Measurements from ENCODE around the gene SERAC1. TPM values are rescaled to one million over a fixed set of nuclear protein-coding genes. Genes with fewer than 3 reads are reported as not detected.

SERAC1 gene
- total and polyA plus RNA-seq, 2 of the 4 experiments (the other 2 are of a cell fraction) = 7.7 to 15.6 TPM

DNA sequence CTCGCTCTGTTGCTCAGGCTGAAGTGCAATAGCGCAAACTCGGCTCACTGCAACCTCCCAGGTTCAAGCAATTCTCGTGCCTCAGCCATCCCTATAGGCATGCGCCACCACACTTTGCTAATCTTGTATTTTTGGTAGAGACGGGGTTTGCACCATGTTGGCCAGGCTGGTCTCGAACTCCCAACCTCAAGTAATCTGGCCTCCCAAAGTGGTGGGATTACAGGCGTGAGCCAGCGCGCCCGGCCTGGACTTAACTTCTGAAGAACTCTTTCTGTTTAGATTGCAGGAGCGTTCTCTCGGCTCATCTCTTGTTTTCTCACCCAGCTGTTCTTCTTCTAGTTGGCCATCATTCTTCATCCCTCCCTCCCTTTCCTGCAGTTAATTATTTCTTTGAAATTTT lies 30.4 kb upstream of the SERAC1 start:
- no peak overlapping the region for H4K8ac ChIP-seq (ENCODE audit: low read depth in 2 of 2, low read length in 2 of 2)
- H4K91ac ChIP-seq (ENCODE audit: insufficient read depth, low read depth, low read length) = no peak overlapping the region
- no peak overlapping the region for H2AFZ ChIP-seq (replicated peaks; ENCODE audit: low read length, poor library complexity)
- no peaks in the 10 kb centered on the region for H3K79me1 ChIP-seq (ENCODE audit: low read depth in 1 of 2, low read length in 2 of 2)
- no peak overlapping the region for H3K18ac ChIP-seq (ENCODE audit: low read depth, low read length)
- H2BK120ac ChIP-seq (ENCODE audit: low read depth, low read length) = no peak overlapping the region
- TF ChIP-seq, protein P1, sequence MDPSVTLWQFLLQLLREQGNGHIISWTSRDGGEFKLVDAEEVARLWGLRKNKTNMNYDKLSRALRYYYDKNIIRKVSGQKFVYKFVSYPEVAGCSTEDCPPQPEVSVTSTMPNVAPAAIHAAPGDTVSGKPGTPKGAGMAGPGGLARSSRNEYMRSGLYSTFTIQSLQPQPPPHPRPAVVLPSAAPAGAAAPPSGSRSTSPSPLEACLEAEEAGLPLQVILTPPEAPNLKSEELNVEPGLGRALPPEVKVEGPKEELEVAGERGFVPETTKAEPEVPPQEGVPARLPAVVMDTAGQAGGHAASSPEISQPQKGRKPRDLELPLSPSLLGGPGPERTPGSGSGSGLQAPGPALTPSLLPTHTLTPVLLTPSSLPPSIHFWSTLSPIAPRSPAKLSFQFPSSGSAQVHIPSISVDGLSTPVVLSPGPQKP (IDR thresholded peaks at IDR 0.05; ENCODE audit: borderline replicate concordance, low read depth, low read length) = no peak
- TF ChIP-seq NFE2L2 (IDR thresholded peaks at IDR 0.05; ENCODE audit: low read depth, low read length) (no peak), CEBPB (IDR thresholded peaks at IDR 0.05; ENCODE audit: low read depth, low read length) (no peak), MXI1 (IDR thresholded peaks at IDR 0.05; ENCODE audit: borderline replicate concordance, low read depth, low read length) (no peak), SMC3 (IDR thresholded peaks at IDR 0.05; ENCODE audit: low read depth, low read length) (no peak), CHD1 (IDR thresholded peaks at IDR 0.05; ENCODE audit: low read depth, low read length) (no peak), POLR2A (IDR thresholded peaks at IDR 0.05; ENCODE audit: low read depth, low read length) (no peak), BHLHE40 (IDR thresholded peaks at IDR 0.05; ENCODE audit: low read depth, low read length) (no peak), MAZ (IDR thresholded peaks at IDR 0.05; ENCODE audit: borderline replicate concordance, low read depth, low read length) (no peak), FOS (IDR thresholded peaks at IDR 0.05; ENCODE audit: low read depth, low read length) (no peak), MAFK (IDR thresholded peaks at IDR 0.05; ENCODE audit: low read depth, low read length) (no peak), RAD21 (IDR thresholded peaks at IDR 0.05; ENCODE audit: low read length) (no peak), RFX5 (IDR thresholded peaks at IDR 0.05; ENCODE audit: low read depth, low read length) (no peak), RCOR1 (IDR thresholded peaks at IDR 0.05; ENCODE audit: insufficient replicate concordance, low read length) (no peak)
- TF ChIP-seq, protein P2, sequence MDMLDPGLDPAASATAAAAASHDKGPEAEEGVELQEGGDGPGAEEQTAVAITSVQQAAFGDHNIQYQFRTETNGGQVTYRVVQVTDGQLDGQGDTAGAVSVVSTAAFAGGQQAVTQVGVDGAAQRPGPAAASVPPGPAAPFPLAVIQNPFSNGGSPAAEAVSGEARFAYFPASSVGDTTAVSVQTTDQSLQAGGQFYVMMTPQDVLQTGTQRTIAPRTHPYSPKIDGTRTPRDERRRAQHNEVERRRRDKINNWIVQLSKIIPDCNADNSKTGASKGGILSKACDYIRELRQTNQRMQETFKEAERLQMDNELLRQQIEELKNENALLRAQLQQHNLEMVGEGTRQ (IDR thresholded peaks at IDR 0.05; ENCODE audit: low read depth, low read length) = no peak
- TF ChIP-seq, protein P3, sequence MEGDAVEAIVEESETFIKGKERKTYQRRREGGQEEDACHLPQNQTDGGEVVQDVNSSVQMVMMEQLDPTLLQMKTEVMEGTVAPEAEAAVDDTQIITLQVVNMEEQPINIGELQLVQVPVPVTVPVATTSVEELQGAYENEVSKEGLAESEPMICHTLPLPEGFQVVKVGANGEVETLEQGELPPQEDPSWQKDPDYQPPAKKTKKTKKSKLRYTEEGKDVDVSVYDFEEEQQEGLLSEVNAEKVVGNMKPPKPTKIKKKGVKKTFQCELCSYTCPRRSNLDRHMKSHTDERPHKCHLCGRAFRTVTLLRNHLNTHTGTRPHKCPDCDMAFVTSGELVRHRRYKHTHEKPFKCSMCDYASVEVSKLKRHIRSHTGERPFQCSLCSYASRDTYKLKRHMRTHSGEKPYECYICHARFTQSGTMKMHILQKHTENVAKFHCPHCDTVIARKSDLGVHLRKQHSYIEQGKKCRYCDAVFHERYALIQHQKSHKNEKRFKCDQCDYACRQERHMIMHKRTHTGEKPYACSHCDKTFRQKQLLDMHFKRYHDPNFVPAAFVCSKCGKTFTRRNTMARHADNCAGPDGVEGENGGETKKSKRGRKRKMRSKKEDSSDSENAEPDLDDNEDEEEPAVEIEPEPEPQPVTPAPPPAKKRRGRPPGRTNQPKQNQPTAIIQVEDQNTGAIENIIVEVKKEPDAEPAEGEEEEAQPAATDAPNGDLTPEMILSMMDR (conservative IDR thresholded peaks at IDR 0.05; ENCODE audit: low read depth, low read length) = no peak
- no peak overlapping the region for H3K23ac ChIP-seq (ENCODE audit: low read depth, low read length)
- no peak overlapping the region for H3K4ac ChIP-seq (ENCODE audit: low read depth, low read length)
- no TSS peak for BruUV-seq (replicated peaks)
- no peaks in the 10 kb centered on the region for H4K20me1 ChIP-seq (ENCODE audit: insufficient read depth, low read length)
- no peak overlapping the region for H3K14ac ChIP-seq (replicated peaks; ENCODE audit: low read depth, low read length)
- no peak overlapping the region for H3K4me2 ChIP-seq (ENCODE audit: low read depth, low read length)
- ChIA-PET POLR2A (ENCODE audit: unreplicated experiment) (no interaction called here), CTCF (no interaction called here)
- H3K56ac ChIP-seq (ENCODE audit: extremely low read depth, insufficient read depth, low read length) = no peak overlapping the region
- no peaks in the 10 kb centered on the region for H3K9me1 ChIP-seq (ENCODE audit: insufficient read depth, low read length)
- H3K4me3 ChIP-seq (ENCODE audit: insufficient read depth, low read depth, low read length) = no peak overlapping the region
- H2BK15ac ChIP-seq (ENCODE audit: low read depth, low read length) = no peak overlapping the region
- H2AK9ac ChIP-seq (replicated peaks; ENCODE audit: low read depth, low read length, poor library complexity) = no peak overlapping the region
- dilution Hi-C loops (cut with HindIII; ENCODE audit: low sequenced_read_pairs, unreplicated experiment) = no loop called here
- in situ Hi-C loops (cut with MboI; ENCODE audit: low sequenced_read_pairs) = no loop called here
- H3K36me3 ChIP-seq (ENCODE audit: control insufficient read depth, insufficient read depth, low read length) = no peaks in the 10 kb centered on the region; the same call in 1 of the 2 replicates
- H4K5ac ChIP-seq (ENCODE audit: low read depth, low read length) = no peak overlapping the region
- H2AK5ac ChIP-seq (ENCODE audit: low read depth, low read length) = no peak overlapping the region
- H3K27me3 ChIP-seq (ENCODE audit: control insufficient read depth, insufficient read depth, low read length) = no peaks in the 10 kb centered on the region
- intact Hi-C loops (cut with micrococcal nuclease) = no loop called here
- no peak overlapping the region for H3K27ac ChIP-seq (ENCODE audit: insufficient read depth, low read length)
- H3K9ac ChIP-seq (ENCODE audit: low read depth, low read length) = no peak overlapping the region
- H3K4me1 ChIP-seq (ENCODE audit: control insufficient read depth, insufficient read depth, low read length) = no peaks in the 10 kb centered on the region
- WGBS, 2 experiments (ENCODE audit: extremely low coverage in 2 of 2, insufficient read length in 1 of 2) = 100% methylated on average over 4 of the region's 13 CpGs; no CpG with 5 or more reads in 1 of the 2 experiments
- no peak overlapping the region for H2BK5ac ChIP-seq (ENCODE audit: low read depth, low read length, poor library complexity, severe bottlenecking)
- ATAC-seq (ENCODE audit: low read depth) (no peak), DNase-seq (no peak)
- no peak overlapping the region for H2BK20ac ChIP-seq (ENCODE audit: low read depth, low read length)
- H3K9me3 ChIP-seq (ENCODE audit: control insufficient read depth, insufficient read depth, low read length) = no peaks in the 10 kb centered on the region

Data from IMR-90 (cell line).